ENCODE data around the gene ALCAM.

ALCAM gene

DNA sequence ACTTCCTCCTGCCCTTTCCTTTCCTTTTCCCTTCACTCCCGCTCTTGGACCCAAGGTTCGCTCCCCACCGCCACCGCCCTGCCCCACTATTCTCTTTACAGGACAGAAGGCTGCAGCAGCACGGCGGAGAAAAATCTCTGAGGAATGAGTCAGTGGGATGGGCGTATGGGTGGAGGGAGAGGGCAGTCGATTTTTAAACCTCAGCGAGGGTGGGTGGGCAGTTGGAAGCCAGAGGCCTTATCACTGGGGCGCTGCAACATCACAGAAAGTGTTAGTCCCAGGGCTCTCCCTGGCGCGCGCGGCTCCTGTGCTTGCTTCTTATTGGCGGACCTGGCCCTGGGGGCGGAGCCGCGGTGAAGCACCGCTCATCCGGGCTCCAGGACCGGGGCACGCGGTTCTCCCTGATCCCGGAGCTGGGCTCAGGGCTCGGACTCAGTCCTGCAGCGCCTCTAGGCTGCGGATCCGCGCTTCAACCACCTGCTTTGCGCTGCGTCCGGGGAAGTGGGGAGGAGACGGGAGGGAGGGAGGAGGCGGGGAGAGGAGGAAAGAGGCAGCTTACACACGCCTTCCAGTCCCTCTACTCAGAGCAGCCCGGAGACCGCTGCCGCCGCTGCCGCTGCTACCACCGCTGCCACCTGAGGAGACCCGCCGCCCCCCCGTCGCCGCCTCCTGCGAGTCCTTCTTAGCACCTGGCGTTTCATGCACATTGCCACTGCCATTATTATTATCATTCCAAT, at the start of gene ALCAM:
Gene ALCAM (plus strand): TSS at position 584 of the 737 bp plus-strand sequence.
- DNase-seq (ENCODE audit: low spot score): peak; percentile 94

- no peak for DNase-seq (ENCODE audit: low spot score)
Measured at GRCh38 chr3:105317841-105318240, 48.9 kb upstream of the ALCAM start.

- no peak for DNase-seq (ENCODE audit: low spot score)
Measured at GRCh38 chr3:105322570-105323273, 44.0 kb upstream of the ALCAM start.

GRCh38 chr3:105323274-105323599, 43.5 kb upstream of the ALCAM start:
- DNase-seq (ENCODE audit: low spot score): no peak

- DNase-seq (ENCODE audit: low spot score): no peak
Measured at GRCh38 chr3:105324951-105325350, 41.8 kb upstream of the ALCAM start.

- no peak for DNase-seq (ENCODE audit: low spot score)
Measured at GRCh38 chr3:105327662-105328337, 38.9 kb upstream of the ALCAM start.

- no peak for DNase-seq (ENCODE audit: low spot score)
Measured at GRCh38 chr3:105328338-105328730, 38.4 kb upstream of the ALCAM start.

- no peak for DNase-seq (ENCODE audit: low spot score)
Measured at GRCh38 chr3:105332961-105333360, 33.7 kb upstream of the ALCAM start.

DNA sequence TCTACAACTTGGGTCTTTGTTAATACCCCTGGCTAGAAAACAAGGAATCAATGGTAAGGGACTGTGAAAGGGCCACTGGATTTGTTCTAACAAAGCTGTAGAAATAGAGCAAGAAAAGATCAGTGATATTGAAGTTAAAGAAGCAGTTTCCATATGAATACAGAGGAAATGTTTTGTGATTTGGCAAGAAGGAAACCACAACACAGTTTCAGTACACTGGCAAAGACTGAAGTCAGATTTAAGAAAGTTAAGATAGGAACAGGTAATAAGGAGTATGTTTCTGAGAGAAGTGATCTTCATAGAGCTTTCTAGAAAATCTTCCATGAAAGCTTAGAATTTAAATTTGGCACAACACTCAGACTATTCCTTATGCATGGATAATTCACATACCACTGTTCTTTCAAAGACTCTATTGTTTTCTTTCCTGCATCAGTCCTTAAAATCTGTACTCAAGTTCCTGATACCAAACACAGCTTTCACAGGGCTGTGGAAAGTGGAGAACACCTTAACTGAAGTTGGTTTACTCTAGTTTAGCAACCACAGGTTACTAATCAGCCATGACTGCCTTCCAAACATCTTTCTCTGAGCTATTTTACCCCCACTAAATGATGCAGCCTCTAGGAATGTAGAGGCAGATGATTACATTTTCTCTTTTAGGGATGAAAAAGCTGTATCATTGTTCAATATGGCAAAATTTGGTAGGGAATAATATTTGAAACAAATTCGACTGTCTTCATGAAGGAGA, 32.4 kb upstream of the ALCAM start:
- peak; percentile 26 for DNase-seq (ENCODE audit: low spot score)

- DNase-seq (ENCODE audit: low spot score): no peak
Measured at GRCh38 chr3:105339946-105340345, 26.8 kb upstream of the ALCAM start.

DNA sequence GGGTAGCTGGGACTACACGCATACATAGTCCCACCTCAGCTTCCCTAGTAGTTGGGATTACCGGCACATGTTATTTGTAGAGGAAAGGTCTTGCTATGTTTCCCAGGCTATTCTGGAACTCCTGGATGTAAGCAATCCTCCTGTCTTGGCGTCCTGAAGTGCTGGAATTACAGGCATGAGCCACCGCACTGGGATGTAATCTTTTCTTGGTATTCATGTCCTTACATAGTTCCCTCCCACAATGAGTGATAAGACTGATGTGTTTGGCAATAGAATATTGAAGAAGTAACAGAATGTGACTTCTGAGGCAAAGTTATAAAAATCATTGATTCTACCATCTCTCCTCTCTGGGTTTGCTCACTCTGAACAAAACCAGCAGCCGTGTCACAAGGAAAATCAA, 22.7 kb upstream of the ALCAM start:
- DNase-seq (ENCODE audit: low spot score): no peak

- no peak for DNase-seq (ENCODE audit: low spot score)
Measured at GRCh38 chr3:105345156-105345555, 21.6 kb upstream of the ALCAM start.

GRCh38 chr3:105347625-105348302, 18.9 kb upstream of the ALCAM start:
- no peak for DNase-seq (ENCODE audit: low spot score)

DNA sequence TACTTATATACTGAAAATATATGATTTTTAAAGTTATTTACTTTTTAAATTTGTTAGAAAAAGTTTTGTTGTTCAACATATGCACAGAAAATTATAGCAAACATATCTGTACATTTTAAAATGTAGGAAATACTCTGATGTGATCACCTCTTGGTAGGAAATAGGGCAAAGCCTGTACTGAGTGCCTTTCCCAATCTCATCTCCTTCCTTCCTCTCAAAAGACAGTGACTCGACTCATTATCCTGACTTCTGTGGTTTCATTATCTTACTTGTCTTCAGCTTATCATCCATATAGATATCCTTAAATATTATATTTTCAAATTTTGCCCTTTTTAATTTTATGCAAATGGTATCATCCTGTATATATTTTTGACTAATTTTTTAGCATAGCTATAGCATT, 18.4 kb upstream of the ALCAM start:
- no peak for DNase-seq (ENCODE audit: low spot score)

DNA sequence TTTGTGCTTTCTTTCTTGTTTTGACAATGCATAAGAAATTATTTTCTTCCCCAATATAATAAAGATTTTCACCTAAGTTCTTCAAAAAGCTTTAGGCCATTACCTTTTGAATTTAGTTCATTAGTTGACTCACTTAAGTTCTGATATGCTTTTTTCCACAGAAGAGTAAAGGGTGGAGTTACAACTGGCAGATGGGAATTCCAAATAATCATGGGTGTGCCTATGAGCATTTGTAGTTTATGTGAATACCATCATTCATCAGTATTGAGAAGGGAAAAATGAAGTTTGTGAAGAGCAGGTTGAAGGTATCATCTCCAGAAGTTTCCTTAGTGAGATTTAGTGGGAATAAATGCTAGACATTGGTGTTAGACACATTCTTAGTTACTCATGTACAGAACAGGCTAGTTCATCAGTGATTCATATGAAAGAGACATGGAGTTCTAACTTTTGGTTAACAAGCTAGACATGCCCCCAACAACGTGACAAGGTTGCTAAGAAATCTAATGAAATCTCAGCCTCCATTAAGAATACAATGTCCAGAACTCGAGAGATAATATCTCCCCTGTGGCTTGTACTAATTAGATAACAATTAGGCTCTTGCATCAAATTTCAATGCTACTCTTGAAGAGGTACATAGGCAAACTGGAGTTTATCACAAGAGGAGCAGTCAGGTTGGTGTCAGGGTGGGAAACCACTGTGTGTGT, 16.9 kb upstream of the ALCAM start:
- DNase-seq (ENCODE audit: low spot score): no peak

DNA sequence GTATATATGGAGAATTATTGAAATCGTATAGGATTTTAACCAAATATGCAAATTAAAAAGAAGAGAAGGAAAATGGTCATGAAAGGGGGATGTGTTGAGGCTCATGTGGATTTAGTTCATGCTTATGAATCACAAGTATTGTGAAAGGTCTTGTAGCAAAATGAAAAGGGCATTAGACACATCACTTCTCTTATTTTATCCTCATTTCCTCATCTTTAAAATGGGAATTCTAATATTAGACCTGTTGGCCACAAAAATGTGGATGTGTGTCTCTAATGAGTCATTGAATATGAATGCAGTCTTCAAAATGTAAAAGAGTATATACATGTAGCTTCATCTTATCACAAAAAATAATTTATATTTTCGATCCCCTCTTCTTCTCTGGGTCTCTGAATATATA, 14.9 kb upstream of the ALCAM start:
- DNase-seq (ENCODE audit: low spot score): peak; percentile 34

DNA sequence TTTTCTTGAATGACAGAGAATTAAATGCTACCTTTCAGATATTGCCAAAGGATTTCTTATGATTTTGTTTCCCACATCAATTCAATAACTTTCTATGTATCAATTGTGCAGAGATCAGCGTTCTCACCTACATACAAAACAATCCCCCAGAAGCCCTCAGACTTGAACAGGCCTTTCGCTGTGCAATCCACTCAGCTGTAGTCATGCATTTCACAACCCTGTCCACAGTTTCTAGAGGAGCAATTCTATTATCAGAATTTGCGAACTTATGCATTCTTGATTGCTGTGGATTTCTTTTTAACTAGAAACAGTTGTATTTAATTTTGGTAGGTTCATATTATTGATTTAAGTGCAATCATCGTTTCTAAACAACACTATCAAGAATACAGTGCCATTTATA, 13.7 kb upstream of the ALCAM start:
- no peak for DNase-seq (ENCODE audit: low spot score)

GRCh38 chr3:105353485-105354161, 13.1 kb upstream of the ALCAM start:
- DNase-seq (ENCODE audit: low spot score): no peak

DNA sequence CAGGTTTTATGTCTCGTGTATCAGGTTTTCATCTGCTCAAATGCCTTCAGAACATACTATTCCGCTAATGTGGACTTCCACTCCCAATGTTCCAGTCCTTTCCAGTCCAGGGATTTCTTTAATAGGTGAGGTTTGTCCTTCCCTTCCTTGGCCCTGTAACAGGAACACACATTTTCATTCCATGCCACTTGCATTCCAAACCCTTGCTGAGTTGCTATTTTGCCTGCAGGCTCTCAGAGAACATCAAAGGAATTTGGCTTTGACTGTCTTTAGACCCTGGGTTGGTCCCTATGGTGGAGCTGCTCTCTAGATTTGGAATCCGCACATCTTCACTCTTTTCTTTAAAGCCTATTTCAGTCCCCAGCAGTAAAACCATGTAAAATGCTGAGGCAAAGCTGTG, 12.3 kb upstream of the ALCAM start:
- no peak for DNase-seq (ENCODE audit: low spot score)

DNA sequence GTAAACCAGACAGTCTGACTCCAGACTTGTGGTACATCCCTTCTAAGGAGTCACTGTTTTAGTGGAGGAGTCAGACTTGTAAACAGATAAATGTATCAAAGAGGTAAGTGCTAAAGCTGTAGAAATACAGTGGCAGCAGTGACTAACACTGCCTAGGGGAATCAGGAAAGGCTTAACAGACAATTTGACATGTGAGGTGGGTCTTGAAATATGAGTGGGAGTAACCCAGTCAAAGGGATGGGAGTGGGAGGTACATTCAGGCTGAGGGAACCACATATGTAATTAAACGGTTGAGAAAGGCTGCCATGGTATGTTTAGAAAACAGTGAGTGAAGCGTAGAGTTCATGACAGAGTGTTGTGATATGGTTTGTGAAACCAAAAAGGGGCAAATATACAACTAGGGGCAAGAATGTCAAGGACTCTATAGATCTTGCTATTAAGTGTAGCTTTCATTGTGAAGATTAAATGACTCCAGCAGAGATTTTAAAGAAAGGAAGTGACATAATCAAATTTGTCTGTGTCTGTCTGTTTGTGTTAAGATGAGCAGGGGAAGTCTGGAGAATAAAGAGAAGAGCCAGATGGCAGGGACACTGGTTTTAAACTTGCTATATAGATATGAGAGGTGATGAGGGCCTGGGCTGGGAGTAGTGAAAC, 11.2 kb upstream of the ALCAM start:
- DNase-seq (ENCODE audit: low spot score): no peak

Measured in AG20443 (cell line).